Liver (tissue), 9 donors: ENCODE data around the gene RBSN. TPM values are rescaled to one million over a fixed set of nuclear protein-coding genes. Genes with fewer than 3 reads are reported as not detected.

Experiments
- DNase-seq: peaks from one replicate; pipeline ENCODE4 v3.0.0-alpha.2; 2017; ENCODE audit warnings: low spot score
- H3K27ac ChIP-seq, 2 donors: one replicate each; pipeline ENCODE4 v1.7.0; 2013; ENCODE audit warnings: inconsistent platforms in 2 of 2, low read length in 2 of 2, control low read depth in 1 of 2, low read depth in 1 of 2, mild to moderate bottlenecking in 1 of 2
- H3K27me3 ChIP-seq, 4 donors: one replicate each; pipeline versions ENCODE4 v1.6.1 to v1.7.0; 2013; ENCODE audit warnings: low read length in 3 of 4, inconsistent platforms in 1 of 4, mild to moderate bottlenecking in 1 of 4, moderate library complexity in 1 of 4; ENCODE audit not compliant: control insufficient read depth in 4 of 4, insufficient read depth in 4 of 4
- H3K36me3 ChIP-seq, 4 donors: one replicate each; pipeline versions ENCODE4 v1.6.1 to v1.7.0; 2013; ENCODE audit warnings: low read length in 3 of 4, mild to moderate bottlenecking in 3 of 4, low read depth in 1 of 4, moderate library complexity in 1 of 4; ENCODE audit not compliant: control insufficient read depth in 4 of 4, insufficient read depth in 3 of 4
- H3K4me1 ChIP-seq, 4 donors: one replicate each; pipeline versions ENCODE4 v1.6.1 to v1.7.0; 2013; ENCODE audit warnings: low read length in 3 of 4, mild to moderate bottlenecking in 3 of 4, moderate library complexity in 1 of 4; ENCODE audit not compliant: control insufficient read depth in 4 of 4, insufficient read depth in 4 of 4
- H3K4me3 ChIP-seq, 3 donors: one replicate each; pipeline versions ENCODE4 v1.6.1 to v1.7.0; 2013; ENCODE audit warnings: low read length in 3 of 3, control low read depth in 1 of 3, low read depth in 1 of 3, mild to moderate bottlenecking in 1 of 3
- H3K9ac ChIP-seq, 2 donors: one replicate each; pipeline ENCODE4 v1.7.0; 2013; ENCODE audit warnings: low read length in 2 of 2, mild to moderate bottlenecking in 2 of 2, moderate library complexity in 2 of 2, control low read depth in 1 of 2, low read depth in 1 of 2
- H3K9me3 ChIP-seq, 4 donors: one replicate each; pipeline versions ENCODE4 v1.6.1 to v1.7.0; 2013; ENCODE audit warnings: low read length in 3 of 4; ENCODE audit not compliant: control insufficient read depth in 4 of 4
- ATF3 ChIP-seq: IDR thresholded peaks from 2 replicates; pipeline ENCODE4 v1.6.1; 2016; ENCODE audit warnings: antibody characterized with exemption
- CTCF ChIP-seq: fragments of 150-350 bp; IDR thresholded peaks from 2 replicates; pipeline ENCODE4 v1.5.1; 2017; ENCODE audit warnings: improper control_type of control experiment, low read depth, low read length; ENCODE audit not compliant: missing input control
- EGR1 ChIP-seq, 2 donors: IDR thresholded peaks; 2 replicates each; pipeline ENCODE4 v1.6.1; 2016 to 2018; ENCODE audit warnings: antibody characterized with exemption in 2 of 2, low read depth in 2 of 2
- FOXA1 ChIP-seq: IDR thresholded peaks from 2 replicates; pipeline ENCODE4 v1.6.1; 2016; ENCODE audit warnings: antibody characterized with exemption
- FOXA2 ChIP-seq: IDR thresholded peaks from 2 replicates; pipeline ENCODE4 v1.6.1; 2016; ENCODE audit warnings: antibody characterized with exemption
- GABPA ChIP-seq, 2 donors: IDR thresholded peaks in 1 of 2; conservative IDR thresholded peaks in 1 of 2; 2 replicates each; pipeline ENCODE4 v1.6.1; 2016; ENCODE audit warnings: antibody characterized with exemption in 2 of 2, mild to moderate bottlenecking in 1 of 2, moderate library complexity in 1 of 2
- HNF4A ChIP-seq, 2 donors: conservative IDR thresholded peaks; 2 replicates each; pipeline ENCODE4 v1.6.1; 2016; ENCODE audit warnings: antibody characterized with exemption in 2 of 2, mild to moderate bottlenecking in 2 of 2
- HNF4G ChIP-seq: IDR thresholded peaks from 2 replicates; pipeline ENCODE4 v1.6.1; 2016; ENCODE audit warnings: antibody characterized with exemption
- JUND ChIP-seq, 2 donors: IDR thresholded peaks; 2 replicates each; pipeline ENCODE4 v1.6.1; 2016; ENCODE audit warnings: antibody characterized with exemption in 2 of 2
- MAX ChIP-seq: IDR thresholded peaks from 2 replicates; pipeline ENCODE4 v1.6.1; 2016; ENCODE audit warnings: antibody characterized with exemption
- NR2F2 ChIP-seq: IDR thresholded peaks from 2 replicates; pipeline ENCODE4 v1.6.1; 2016; ENCODE audit warnings: antibody characterized with exemption
- RAD21 ChIP-seq, 2 donors: IDR thresholded peaks; 2 replicates each; pipeline ENCODE4 v1.6.1; 2016; ENCODE audit warnings: antibody characterized with exemption in 2 of 2, mild to moderate bottlenecking in 2 of 2
- REST ChIP-seq: IDR thresholded peaks from 2 replicates; pipeline ENCODE4 v1.6.1; 2016; ENCODE audit warnings: antibody characterized with exemption, mild to moderate bottlenecking
- RXRA ChIP-seq, 2 donors: IDR thresholded peaks; 2 replicates each; pipeline ENCODE4 v1.6.1; 2017 to 2018; ENCODE audit warnings: antibody characterized with exemption in 2 of 2, mild to moderate bottlenecking in 1 of 2
- SP1 ChIP-seq: IDR thresholded peaks from 2 replicates; pipeline ENCODE4 v1.6.1; 2018; ENCODE audit warnings: antibody characterized with exemption, mild to moderate bottlenecking
- TAF1 ChIP-seq: conservative IDR thresholded peaks from 2 replicates; pipeline ENCODE4 v1.6.1; 2016; ENCODE audit warnings: antibody characterized with exemption, mild to moderate bottlenecking
- YY1 ChIP-seq: IDR thresholded peaks from 2 replicates; pipeline ENCODE4 v1.6.1; 2016; ENCODE audit warnings: antibody characterized with exemption, mild to moderate bottlenecking
- ZBTB33 ChIP-seq: IDR thresholded peaks from 2 replicates; pipeline ENCODE4 v1.6.1; 2016; ENCODE audit warnings: antibody characterized with exemption
- WGBS: extraction: QIAGEN DNeasy Blood & Tissue Kit; methylation state at CpG from one replicate; pipeline ENCODE4 v1.1.7; 2013; 5-methylcytosine and 5-hydroxymethylcytosine counted together
- polyA plus RNA-seq, 2 donors: library from polyadenylated mRNA; stranded (reverse) in 1 of 2; unstranded in 1 of 2; fragments of 200-250 nt in 1 of 2; fragments of >200 nt in 1 of 2; fragmentation: Nextera tagmentation in 1 of 2; extraction: Ambion mirVana in 1 of 2; gene quantifications; one replicate each; pipeline versions ENCODE4 v1.2.1 to v1.2.3, GENCODE V29; 2013 to 2015
- total RNA-seq, 2 donors: library from RNA; depleted of rRNA; stranded (reverse); fragments of >200 nt; gene quantifications; one replicate each; pipeline ENCODE4 v1.2.3, GENCODE V29; 2014
- donor health status: healthy.
- donor health status: healthy.
- donor health status: healthy.
- donor health status: healthy.
- donor health status: healthy.

Gene RBSN
- total and polyA plus RNA-seq, 4 donors: 5.6 to 18.3 (median 11.9) TPM

GRCh38 chr3:15055019-15055557, 43.9 kb downstream of the RBSN start:
- DNase-seq: no peak
- Histone ChIP-seq H3K9me3 (no peaks in the 10 kb centered on the region), H3K4me3 (no peak overlapping the region), H3K27me3 (no peaks in the 10 kb centered on the region), H3K27ac (no peak overlapping the region), H3K36me3 (peaks cover 6 to 37% (median 28%) of the 10 kb centered on the region in 4 donors), H3K9ac (no peak overlapping the region), H3K4me1 (no peaks in the 10 kb centered on the region)
- WGBS: 92% methylated on average over 8 of the region's 8 CpGs
- TF ChIP-seq RAD21 (IDR thresholded peaks at IDR 0.05) (no peak), ZBTB33 (no peak), ATF3 (no peak), GABPA (IDR thresholded peaks at IDR 0.05 in 1 of 2, conservative IDR thresholded peaks at IDR 0.05 in 1 of 2) (no peak), REST (no peak), EGR1 (IDR thresholded peaks at IDR 0.05; ENCODE audit: low read depth in 2 of 2) (no peak), FOXA2 (no peak), SP1 (no peak), NR2F2 (no peak), MAX (no peak), YY1 (no peak), HNF4G (no peak), HNF4A (conservative IDR thresholded peaks at IDR 0.05) (no peak), JUND (IDR thresholded peaks at IDR 0.05) (no peak), FOXA1 (no peak), RXRA (IDR thresholded peaks at IDR 0.05) (no peak), CTCF (no peak), TAF1 (no peak)
